ENCODE measurements around the gene GYPB. TPM values are rescaled to one million over a fixed set of nuclear protein-coding genes. Genes with fewer than 3 reads are reported as not detected.
"Not testable (repeated sequence)": the region's sequence is repeated elsewhere in the genome, so short reads cannot be mapped to it uniquely, and the experiment has no call there.

GYPB gene
- not detected in 2 replicates for total RNA-seq (2014; rRNA removed; shearing (Covaris generic))
- not detected in 2 replicates for polyA plus RNA-seq (2016; fragmentation: Nextera tagmentation; extraction: Ambion mirVana)
- long read RNA-seq, result 0 reads

DNA sequence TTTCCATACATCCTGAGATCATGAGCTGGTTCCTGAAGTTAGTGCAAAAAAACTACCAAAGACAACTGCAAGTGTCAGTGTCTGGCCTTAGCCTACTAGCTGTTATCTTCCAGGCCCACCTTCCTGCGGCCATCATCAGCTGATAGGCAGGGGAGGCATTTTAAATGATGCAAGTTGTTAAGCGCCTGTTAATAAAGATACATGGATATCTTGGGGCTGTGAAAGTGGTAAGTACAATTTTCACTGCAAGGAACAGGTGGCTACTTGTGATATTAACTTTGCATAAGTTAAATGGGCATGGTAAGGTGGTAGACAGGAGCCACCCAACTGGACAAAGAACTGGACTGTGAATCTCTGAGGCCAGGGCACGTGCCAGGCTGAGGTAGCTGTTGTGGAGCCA, at the start of gene GYPB:
Gene GYPB, minus strand, starts transcription at position 104 of the 400 bp plus-strand sequence. Its CDS starts 93 bp downstream, at position 11.
- not testable (repeated sequence) for H3K4me1 ChIP-seq (ENCODE audit: insufficient read depth); H3K4me2 ChIP-seq; H3K27ac ChIP-seq (ENCODE audit: low read depth); H3K27ac Mint-ChIP-seq; H3K4me1 Mint-ChIP-seq; H3K9me3 Mint-ChIP-seq; H3K27me3 ChIP-seq (ENCODE audit: insufficient read depth); DNase-seq (ENCODE audit: low spot score); H3K36me3 Mint-ChIP-seq (ENCODE audit: low read depth); H3F3A ChIP-seq (replicated peaks; ENCODE audit: low read depth); H2AFZ ChIP-seq; H3K36me3 ChIP-seq (ENCODE audit: insufficient read depth); H3K79me2 ChIP-seq (replicated peaks; ENCODE audit: insufficient read depth); H4K20me1 ChIP-seq (replicated peaks; ENCODE audit: insufficient read depth); H3K4me3 Mint-ChIP-seq; H3K27me3 Mint-ChIP-seq (ENCODE audit: insufficient read depth, low read depth, poor library complexity); H3K9me2 ChIP-seq (ENCODE audit: insufficient read depth); H3K4me3 ChIP-seq; ATAC-seq

DNA sequence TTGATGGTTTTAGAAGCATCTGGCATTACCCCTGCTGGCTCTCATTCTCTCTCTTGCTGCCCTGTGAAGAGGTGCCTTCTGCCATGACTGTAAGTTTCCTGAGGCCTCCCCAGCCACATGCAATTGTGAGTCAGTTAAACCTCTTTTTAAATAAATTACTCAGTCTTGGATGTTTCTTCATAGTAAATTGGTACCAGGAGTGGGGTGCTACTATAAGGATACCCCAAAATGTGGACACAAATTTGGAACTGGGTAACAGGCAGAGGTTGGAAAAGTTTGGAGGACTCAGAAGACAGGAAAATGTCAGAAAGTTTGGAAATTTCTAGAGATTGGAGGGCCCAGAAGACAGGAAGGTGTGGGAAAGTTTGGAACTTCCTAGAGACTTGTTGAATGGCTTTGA, 42.4 kb upstream of the GYPB start:
- not testable (repeated sequence) for H3F3A ChIP-seq (replicated peaks; ENCODE audit: low read depth); H3K79me2 ChIP-seq (replicated peaks; ENCODE audit: insufficient read depth); DNase-seq (ENCODE audit: low spot score); ATAC-seq; H4K20me1 ChIP-seq (replicated peaks; ENCODE audit: insufficient read depth); H3K4me1 ChIP-seq (ENCODE audit: insufficient read depth); H3K27me3 Mint-ChIP-seq (ENCODE audit: insufficient read depth, low read depth, poor library complexity); H3K36me3 ChIP-seq (ENCODE audit: insufficient read depth); H3K4me2 ChIP-seq; H3K9me2 ChIP-seq (ENCODE audit: insufficient read depth); H3K27ac Mint-ChIP-seq; H3K4me1 Mint-ChIP-seq; H3K4me3 Mint-ChIP-seq; H3K27me3 ChIP-seq (ENCODE audit: insufficient read depth); H3K27ac ChIP-seq (ENCODE audit: low read depth); H2AFZ ChIP-seq; H3K4me3 ChIP-seq
- H3K9me3 Mint-ChIP-seq, result peaks cover 18% of the 10 kb centered on the region
- H3K36me3 Mint-ChIP-seq (ENCODE audit: low read depth), result peaks cover 17% of the 10 kb centered on the region

DNA sequence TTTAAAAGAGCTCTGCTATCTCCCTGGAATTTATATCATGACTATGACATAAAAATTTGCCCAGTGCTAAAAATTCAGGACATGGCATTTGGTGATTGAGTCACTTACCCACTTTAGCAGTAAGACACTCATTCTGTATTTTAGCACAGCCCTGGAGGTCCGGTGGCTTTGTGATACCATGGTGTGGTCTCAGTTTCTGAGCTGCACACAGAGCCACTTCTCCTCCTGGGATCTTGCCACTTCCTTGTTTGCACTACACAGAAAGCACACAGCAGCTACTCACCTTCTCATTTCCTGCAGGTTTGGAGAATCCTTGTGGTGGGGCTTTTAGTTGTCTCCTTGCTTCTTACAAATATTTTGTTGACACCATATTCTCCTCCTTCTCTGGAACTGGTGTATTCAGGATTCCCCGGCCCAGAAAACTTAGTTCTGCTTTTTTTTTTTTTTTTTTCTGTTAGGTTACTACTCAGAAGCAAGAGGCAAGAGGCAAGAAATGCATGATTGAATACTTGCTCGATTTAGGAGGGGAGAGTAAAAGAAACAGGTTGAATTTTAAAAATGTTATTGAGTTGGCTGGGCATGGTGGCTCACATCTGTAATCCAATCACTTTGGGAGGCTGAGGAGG, 41.2 kb upstream of the GYPB start:
- not testable (repeated sequence) for DNase-seq (ENCODE audit: low spot score); H3K27ac ChIP-seq (ENCODE audit: low read depth); H3K79me2 ChIP-seq (replicated peaks; ENCODE audit: insufficient read depth); H3K9me2 ChIP-seq (ENCODE audit: insufficient read depth); H3K4me1 Mint-ChIP-seq; H3K27ac Mint-ChIP-seq; H4K20me1 ChIP-seq (replicated peaks; ENCODE audit: insufficient read depth); ATAC-seq; H3K27me3 Mint-ChIP-seq (ENCODE audit: insufficient read depth, low read depth, poor library complexity); H3K4me1 ChIP-seq (ENCODE audit: insufficient read depth); H3K4me2 ChIP-seq; H3K4me3 Mint-ChIP-seq; H2AFZ ChIP-seq; H3K4me3 ChIP-seq; H3K36me3 ChIP-seq (ENCODE audit: insufficient read depth); H3F3A ChIP-seq (replicated peaks; ENCODE audit: low read depth); H3K27me3 ChIP-seq (ENCODE audit: insufficient read depth)
- Mint-ChIP-seq H3K9me3 (peaks cover 18% of the 10 kb centered on the region), H3K36me3 (ENCODE audit: low read depth) (peaks cover 17% of the 10 kb centered on the region)

DNA sequence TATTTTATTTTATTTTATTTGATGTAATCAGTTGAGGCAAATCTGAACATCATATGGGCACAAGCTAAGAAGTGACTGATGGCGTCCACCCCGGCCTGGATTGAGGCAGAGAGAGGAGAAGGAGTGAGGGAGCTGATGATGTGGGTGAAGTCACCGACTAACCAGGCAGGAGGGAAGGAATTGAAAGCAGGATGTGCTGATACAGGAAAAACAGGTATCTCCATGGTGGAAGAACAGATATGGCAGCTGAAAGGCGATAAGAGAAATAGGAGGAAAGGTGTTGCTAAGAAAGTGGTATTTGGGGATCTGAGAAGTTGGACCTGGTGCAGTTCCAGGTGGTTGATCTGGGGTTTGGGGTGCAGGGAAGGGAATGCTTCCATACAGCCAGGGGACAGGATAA, 37.6 kb upstream of the GYPB start:
- H3K27me3 Mint-ChIP-seq (ENCODE audit: insufficient read depth, low read depth, poor library complexity), result no peaks in the 10 kb centered on the region
- no peak overlapping the region for H3K4me3 Mint-ChIP-seq
- Histone ChIP-seq H3K36me3 (ENCODE audit: insufficient read depth) (no peaks in the 10 kb centered on the region), H3K27ac (ENCODE audit: low read depth) (no peak overlapping the region), H3K4me1 (ENCODE audit: insufficient read depth) (no peaks in the 10 kb centered on the region), H3K27me3 (ENCODE audit: insufficient read depth) (no peaks in the 10 kb centered on the region), H3K4me2 (no peak overlapping the region), H2AFZ (no peak overlapping the region), H3K9me2 (ENCODE audit: insufficient read depth) (no peaks in the 10 kb centered on the region), H3F3A (replicated peaks; ENCODE audit: low read depth) (no peaks in the 10 kb centered on the region), H3K79me2 (replicated peaks; ENCODE audit: insufficient read depth) (no peaks in the 10 kb centered on the region), H3K4me3 (no peak overlapping the region), H4K20me1 (replicated peaks; ENCODE audit: insufficient read depth) (no peaks in the 10 kb centered on the region)
- no peak overlapping the region for H3K27ac Mint-ChIP-seq
- DNase-seq (ENCODE audit: low spot score) (no peak), ATAC-seq (no peak)
- H3K4me1 Mint-ChIP-seq, result peaks cover 4% of the 10 kb centered on the region; the same call in 2 of the 3 replicates
- peaks cover 16% of the 10 kb centered on the region for H3K9me3 Mint-ChIP-seq
- peaks cover 14% of the 10 kb centered on the region for H3K36me3 Mint-ChIP-seq (ENCODE audit: low read depth)
- TF ChIP-seq, protein P1, sequence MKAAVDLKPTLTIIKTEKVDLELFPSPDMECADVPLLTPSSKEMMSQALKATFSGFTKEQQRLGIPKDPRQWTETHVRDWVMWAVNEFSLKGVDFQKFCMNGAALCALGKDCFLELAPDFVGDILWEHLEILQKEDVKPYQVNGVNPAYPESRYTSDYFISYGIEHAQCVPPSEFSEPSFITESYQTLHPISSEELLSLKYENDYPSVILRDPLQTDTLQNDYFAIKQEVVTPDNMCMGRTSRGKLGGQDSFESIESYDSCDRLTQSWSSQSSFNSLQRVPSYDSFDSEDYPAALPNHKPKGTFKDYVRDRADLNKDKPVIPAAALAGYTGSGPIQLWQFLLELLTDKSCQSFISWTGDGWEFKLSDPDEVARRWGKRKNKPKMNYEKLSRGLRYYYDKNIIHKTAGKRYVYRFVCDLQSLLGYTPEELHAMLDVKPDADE (IDR thresholded peaks at IDR 0.05), result no peak
- TF ChIP-seq POLR2AphosphoS5 (IDR thresholded peaks at IDR 0.05; ENCODE audit: low read depth), result no peak
- TF ChIP-seq, protein P2, sequence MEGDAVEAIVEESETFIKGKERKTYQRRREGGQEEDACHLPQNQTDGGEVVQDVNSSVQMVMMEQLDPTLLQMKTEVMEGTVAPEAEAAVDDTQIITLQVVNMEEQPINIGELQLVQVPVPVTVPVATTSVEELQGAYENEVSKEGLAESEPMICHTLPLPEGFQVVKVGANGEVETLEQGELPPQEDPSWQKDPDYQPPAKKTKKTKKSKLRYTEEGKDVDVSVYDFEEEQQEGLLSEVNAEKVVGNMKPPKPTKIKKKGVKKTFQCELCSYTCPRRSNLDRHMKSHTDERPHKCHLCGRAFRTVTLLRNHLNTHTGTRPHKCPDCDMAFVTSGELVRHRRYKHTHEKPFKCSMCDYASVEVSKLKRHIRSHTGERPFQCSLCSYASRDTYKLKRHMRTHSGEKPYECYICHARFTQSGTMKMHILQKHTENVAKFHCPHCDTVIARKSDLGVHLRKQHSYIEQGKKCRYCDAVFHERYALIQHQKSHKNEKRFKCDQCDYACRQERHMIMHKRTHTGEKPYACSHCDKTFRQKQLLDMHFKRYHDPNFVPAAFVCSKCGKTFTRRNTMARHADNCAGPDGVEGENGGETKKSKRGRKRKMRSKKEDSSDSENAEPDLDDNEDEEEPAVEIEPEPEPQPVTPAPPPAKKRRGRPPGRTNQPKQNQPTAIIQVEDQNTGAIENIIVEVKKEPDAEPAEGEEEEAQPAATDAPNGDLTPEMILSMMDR (conservative IDR thresholded peaks at IDR 0.05; ENCODE audit: low read depth in 2 of 2), result no peak
- no peak for TF ChIP-seq ZNF331 (CRISPR knock-in tag; IDR thresholded peaks at IDR 0.05; ENCODE audit: low read depth)
- TF ChIP-seq ZNF114 (CRISPR knock-in tag; IDR thresholded peaks at IDR 0.05), result no peak
- TF ChIP-seq STAT1 (IDR thresholded peaks at IDR 0.05; ENCODE audit: unreplicated experiment), result no peak
- no peak for TF ChIP-seq EZH2 (IDR thresholded peaks at IDR 0.05; ENCODE audit: low read depth, unreplicated experiment)
- TF ChIP-seq, protein P3, sequence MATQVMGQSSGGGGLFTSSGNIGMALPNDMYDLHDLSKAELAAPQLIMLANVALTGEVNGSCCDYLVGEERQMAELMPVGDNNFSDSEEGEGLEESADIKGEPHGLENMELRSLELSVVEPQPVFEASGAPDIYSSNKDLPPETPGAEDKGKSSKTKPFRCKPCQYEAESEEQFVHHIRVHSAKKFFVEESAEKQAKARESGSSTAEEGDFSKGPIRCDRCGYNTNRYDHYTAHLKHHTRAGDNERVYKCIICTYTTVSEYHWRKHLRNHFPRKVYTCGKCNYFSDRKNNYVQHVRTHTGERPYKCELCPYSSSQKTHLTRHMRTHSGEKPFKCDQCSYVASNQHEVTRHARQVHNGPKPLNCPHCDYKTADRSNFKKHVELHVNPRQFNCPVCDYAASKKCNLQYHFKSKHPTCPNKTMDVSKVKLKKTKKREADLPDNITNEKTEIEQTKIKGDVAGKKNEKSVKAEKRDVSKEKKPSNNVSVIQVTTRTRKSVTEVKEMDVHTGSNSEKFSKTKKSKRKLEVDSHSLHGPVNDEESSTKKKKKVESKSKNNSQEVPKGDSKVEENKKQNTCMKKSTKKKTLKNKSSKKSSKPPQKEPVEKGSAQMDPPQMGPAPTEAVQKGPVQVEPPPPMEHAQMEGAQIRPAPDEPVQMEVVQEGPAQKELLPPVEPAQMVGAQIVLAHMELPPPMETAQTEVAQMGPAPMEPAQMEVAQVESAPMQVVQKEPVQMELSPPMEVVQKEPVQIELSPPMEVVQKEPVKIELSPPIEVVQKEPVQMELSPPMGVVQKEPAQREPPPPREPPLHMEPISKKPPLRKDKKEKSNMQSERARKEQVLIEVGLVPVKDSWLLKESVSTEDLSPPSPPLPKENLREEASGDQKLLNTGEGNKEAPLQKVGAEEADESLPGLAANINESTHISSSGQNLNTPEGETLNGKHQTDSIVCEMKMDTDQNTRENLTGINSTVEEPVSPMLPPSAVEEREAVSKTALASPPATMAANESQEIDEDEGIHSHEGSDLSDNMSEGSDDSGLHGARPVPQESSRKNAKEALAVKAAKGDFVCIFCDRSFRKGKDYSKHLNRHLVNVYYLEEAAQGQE (IDR thresholded peaks at IDR 0.05; ENCODE audit: unreplicated experiment), result no peak
